ENCODE results near the gene VAV2. TPM values are rescaled to one million over a fixed set of nuclear protein-coding genes. Genes with fewer than 3 reads are reported as not detected.

VAV2 gene
- total and polyA plus RNA-seq, 2 experiments from 2014 or later: 10.8 to 15.3 TPM

- no peaks in the 10 kb centered on the region for H3K36me3 ChIP-seq
- no peaks in the 10 kb centered on the region for H3K27me3 ChIP-seq
- peaks cover 21% of the 10 kb centered on the region for H3K4me1 ChIP-seq (ENCODE audit: low read depth)
- no peaks in the 10 kb centered on the region for H3K9me3 ChIP-seq (ENCODE audit: low read depth)
- no peak overlapping the region for H3K4me3 ChIP-seq
- TF ChIP-seq CTCF (IDR thresholded peaks at IDR 0.05; ENCODE audit: low read depth, low read length): no peak
- no peak overlapping the region for H3K27ac ChIP-seq
- no peak for DNase-seq (ENCODE audit: low read depth in 1 of 2, low spot score in 1 of 2)
Measured at GRCh38 chr9:133880136-133880535, 112.0 kb downstream of the VAV2 start.

- H3K27ac ChIP-seq: no peak overlapping the region
- no peak for TF ChIP-seq CTCF (IDR thresholded peaks at IDR 0.05; ENCODE audit: low read depth, low read length)
- peaks cover 21% of the 10 kb centered on the region for H3K4me1 ChIP-seq (ENCODE audit: low read depth)
- H3K9me3 ChIP-seq (ENCODE audit: low read depth): no peaks in the 10 kb centered on the region
- DNase-seq (ENCODE audit: low read depth in 1 of 2, low spot score in 1 of 2): no peak
- H3K27me3 ChIP-seq: no peaks in the 10 kb centered on the region
- no peaks in the 10 kb centered on the region for H3K36me3 ChIP-seq
- no peak overlapping the region for H3K4me3 ChIP-seq
Measured at GRCh38 chr9:133879615-133880014, 112.5 kb downstream of the VAV2 start.

GRCh38 chr9:133878402-133878801 lies 113.7 kb downstream of the VAV2 start:
- Histone ChIP-seq H3K4me1 (ENCODE audit: low read depth) (peaks cover 21% of the 10 kb centered on the region), H3K27me3 (no peaks in the 10 kb centered on the region), H3K4me3 (no peak overlapping the region), H3K36me3 (no peaks in the 10 kb centered on the region), H3K27ac (no peak overlapping the region), H3K9me3 (ENCODE audit: low read depth) (no peaks in the 10 kb centered on the region)
- DNase-seq (ENCODE audit: low read depth in 1 of 2, low spot score in 1 of 2): no peak
- TF ChIP-seq CTCF (IDR thresholded peaks at IDR 0.05; ENCODE audit: low read depth, low read length): no peak

GRCh38 chr9:133877967-133878366 lies 114.2 kb downstream of the VAV2 start:
- no peak for TF ChIP-seq CTCF (IDR thresholded peaks at IDR 0.05; ENCODE audit: low read depth, low read length)
- Histone ChIP-seq H3K27ac (no peak overlapping the region), H3K27me3 (no peaks in the 10 kb centered on the region), H3K9me3 (ENCODE audit: low read depth) (no peaks in the 10 kb centered on the region), H3K4me3 (no peak overlapping the region), H3K36me3 (no peaks in the 10 kb centered on the region), H3K4me1 (ENCODE audit: low read depth) (peaks cover 21% of the 10 kb centered on the region)
- DNase-seq (ENCODE audit: low read depth in 1 of 2, low spot score in 1 of 2): no peak

GRCh38 chr9:133877327-133877726 lies 114.8 kb downstream of the VAV2 start:
- no peaks in the 10 kb centered on the region for H3K27me3 ChIP-seq
- H3K9me3 ChIP-seq (ENCODE audit: low read depth): no peaks in the 10 kb centered on the region
- H3K36me3 ChIP-seq: no peaks in the 10 kb centered on the region
- DNase-seq (ENCODE audit: low read depth in 1 of 2, low spot score in 1 of 2): no peak
- no peak overlapping the region for H3K27ac ChIP-seq
- H3K4me3 ChIP-seq: no peak overlapping the region
- H3K4me1 ChIP-seq (ENCODE audit: low read depth): peaks cover 16% of the 10 kb centered on the region
- no peak for TF ChIP-seq CTCF (IDR thresholded peaks at IDR 0.05; ENCODE audit: low read depth, low read length)

DNA sequence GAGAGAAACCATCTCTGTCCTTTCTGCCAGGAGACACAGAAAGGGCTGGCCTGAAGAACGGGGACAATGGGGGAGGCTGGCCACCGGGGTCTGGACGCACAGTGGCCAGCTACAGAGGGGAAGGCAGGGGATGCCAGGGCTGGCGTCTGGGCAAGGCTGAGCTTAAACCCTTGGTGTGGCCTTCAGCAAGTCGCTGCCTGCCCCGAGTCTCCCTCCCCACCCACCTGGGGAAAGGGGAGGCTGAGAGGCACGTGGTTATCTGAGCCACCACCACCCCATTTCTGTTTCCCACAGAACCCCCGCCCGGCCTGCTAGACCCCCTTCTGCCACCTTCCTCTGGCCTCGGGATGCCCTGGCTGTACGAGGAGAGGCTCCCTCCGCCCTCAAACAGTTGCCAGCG lies 115.3 kb downstream of the VAV2 start:
- Histone ChIP-seq H3K27me3 (no peaks in the 10 kb centered on the region), H3K9me3 (ENCODE audit: low read depth) (no peaks in the 10 kb centered on the region), H3K4me3 (no peak overlapping the region), H3K27ac (no peak overlapping the region), H3K4me1 (ENCODE audit: low read depth) (peaks cover 11% of the 10 kb centered on the region), H3K36me3 (no peaks in the 10 kb centered on the region)
- no peak for TF ChIP-seq CTCF (IDR thresholded peaks at IDR 0.05; ENCODE audit: low read depth, low read length)
- DNase-seq (ENCODE audit: low read depth in 1 of 2, low spot score in 1 of 2): no peak

All from cardiac muscle cell (in vitro differentiated cells and primary cell).